OCI-LY7 (cell line): ENCODE results near the gene TRIM15. TPM values are rescaled to one million over a fixed set of nuclear protein-coding genes. Genes with fewer than 3 reads are reported as not detected.

Experiments
- BruUV-seq: library from RNA; stranded (reverse); fragments of 400-500 nt; replicated peaks from 2 replicates; lab custom pipeline; 2021; lab: Mats Ljungman, UMichigan
- CTCF ChIA-PET: fragments of 300-600 bp; sonication (Branson Sonifier 250); formaldehyde crosslinking; loops from one replicate; lab custom pipeline; 2022; ENCODE audit warnings: antibody characterized with exemption; ENCODE audit not compliant: unreplicated experiment; lab: Charles Lee
- POLR2A ChIA-PET: fragments of 300-600 bp; sonication (Branson Sonifier 250); formaldehyde crosslinking; loops from one replicate; lab custom pipeline; 2022; ENCODE audit warnings: antibody characterized with exemption; lab: Charles Lee
- DNase-seq: peaks from one replicate; pipeline ENCODE4 v3.0.0-alpha.2; 2015; ENCODE audit warnings: low spot score
- H2AFZ ChIP-seq: fragments of 200-600 bp; sonication (generic), shearing (Covaris generic); 2 replicates; pipeline ENCODE4 v1.6.1; 2014; ENCODE audit warnings: mild to moderate bottlenecking, antibody characterized with exemption, low read length, moderate library complexity
- H3K27ac ChIP-seq: fragments of 200-600 bp; sonication (generic); 2 replicates; pipeline ENCODE4 v1.5.1; 2014; ENCODE audit warnings: mixed run types, low read depth, mild to moderate bottlenecking, moderate library complexity, low read length, inconsistent platforms; ENCODE audit not compliant: poor library complexity, severe bottlenecking
- H3K36me3 ChIP-seq: fragments of 200-600 bp; sonication (generic); 2 replicates; pipeline ENCODE4 v1.6.1; 2014; ENCODE audit warnings: mild to moderate bottlenecking, antibody characterized with exemption, low read length, moderate library complexity, mixed read lengths; ENCODE audit not compliant: insufficient read depth
- H3K4me1 ChIP-seq: fragments of 200-600 bp; sonication (generic); 2 replicates; pipeline ENCODE4 v1.5.1; 2014; ENCODE audit warnings: mild to moderate bottlenecking, low read length; ENCODE audit not compliant: insufficient read depth, poor library complexity, severe bottlenecking
- H3K4me2 ChIP-seq: fragments of 200-600 bp; sonication (generic); 2 replicates; pipeline ENCODE4 v1.6.1; 2014; ENCODE audit warnings: mild to moderate bottlenecking, low read length
- H3K4me3 ChIP-seq: fragments of 200-600 bp; sonication (generic); 2 replicates; pipeline ENCODE4 v1.5.1; 2014; ENCODE audit warnings: mild to moderate bottlenecking, low read depth, low read length; ENCODE audit not compliant: poor library complexity, severe bottlenecking
- H3K79me2 ChIP-seq: fragments of 200-600 bp; sonication (generic); 2 replicates; pipeline ENCODE4 v1.6.1; 2016; ENCODE audit warnings: low read depth, mild to moderate bottlenecking, low read length, moderate library complexity, mixed read lengths; ENCODE audit not compliant: insufficient read depth
- H3K9me2 ChIP-seq: fragments of 200-600 bp; sonication (generic); 2 replicates; pipeline ENCODE4 v1.6.1; 2016; ENCODE audit warnings: mild to moderate bottlenecking, low read length, mixed read lengths; ENCODE audit not compliant: insufficient read depth
- H3K9me3 ChIP-seq: fragments of 200-600 bp; sonication (generic); 2 replicates; pipeline ENCODE4 v1.6.1; 2014; ENCODE audit warnings: mild to moderate bottlenecking, mixed run types, low read length, mixed read lengths
- H4K20me1 ChIP-seq: fragments of 200-600 bp; sonication (generic); 2 replicates; pipeline ENCODE4 v1.6.1; 2014; ENCODE audit warnings: mild to moderate bottlenecking, antibody characterized with exemption, low read length, moderate library complexity, mixed read lengths; ENCODE audit not compliant: insufficient read depth
- CTCF ChIP-seq: fragments of 200-600 bp; sonication (generic); conservative IDR thresholded peaks from 2 replicates; pipeline ENCODE4 v1.5.1; 2014; ENCODE audit warnings: mild to moderate bottlenecking, antibody characterized with exemption, low read length, moderate library complexity, mixed read lengths
- EZH2phosphoT487 ChIP-seq: fragments of 200-600 bp; sonication (generic); IDR thresholded peaks from 2 replicates; pipeline ENCODE4 v1.6.1; 2018; ENCODE audit warnings: low read depth, borderline replicate concordance, mild to moderate bottlenecking, mixed run types, antibody characterized with exemption, low read length, moderate library complexity, mixed read lengths
- intact Hi-C: fragments of 100-400 bp; cut with micrococcal nuclease; formaldehyde crosslinking; loops from one replicate; pipeline ENCODE4 v1.10.0; 2022; ENCODE audit not compliant: unreplicated experiment
- total RNA-seq, 2 experiments: library from RNA; depleted of rRNA in 1 of 2; stranded (reverse); fragments of >200 nt in 1 of 2; shearing (Covaris generic) in 1 of 2; gene quantifications; 2 replicates each; pipeline ENCODE4 v1.2.3, GENCODE V29; 2014 to 2022

The TRIM15 gene
- total RNA-seq, 2 experiments from 2014 or later, result not detected

GRCh38 chr6:30200551-30201281 lies 37.4 kb downstream of the TRIM15 start:
- ChIA-PET POLR2A (interaction anchor here (1.6 kb wide), 1 partner anchor 13 kb away, joined by 3 read pairs; no protein-coding TSS in a partner anchor), CTCF (no interaction called here)
- DNase-seq, result peak; percentile 78
- Histone ChIP-seq H3K9me3 (no peaks in the 10 kb centered on the region), H3K9me2 (no peaks in the 10 kb centered on the region), H3K4me3 (peak overlapping the region; percentile 27), H4K20me1 (peaks cover 15% of the 10 kb centered on the region), H3K79me2 (peaks cover 59% of the 10 kb centered on the region; the same call in 1 of the 2 replicates), H2AFZ (no peak overlapping the region), H3K4me2 (peak overlapping the region; percentile 67), H3K27ac (peak overlapping the region; percentile 35), H3K4me1 (peaks cover 25% of the 10 kb centered on the region), H3K36me3 (peaks cover 79% of the 10 kb centered on the region)
- no TSS peak for BruUV-seq
- TF ChIP-seq EZH2phosphoT487, result no peak
- intact Hi-C loops, result no loop called here

- peaks cover 21% of the 10 kb centered on the region for H4K20me1 ChIP-seq
- H3K9me3 ChIP-seq, result no peaks in the 10 kb centered on the region
- no peak overlapping the region for H3K27ac ChIP-seq
- H3K4me3 ChIP-seq, result no peak overlapping the region
- ChIA-PET POLR2A (interaction anchor here (1.0 to 1.6 kb wide), 2 partner anchors 12 to 13 kb away, joined by 3 read pairs; no protein-coding TSS in a partner anchor), CTCF (no interaction called here)
- H3K79me2 ChIP-seq, result peaks cover 76% of the 10 kb centered on the region; the same call in 1 of the 2 replicates
- TF ChIP-seq CTCF, result no peak
- no peak for TF ChIP-seq EZH2phosphoT487
- peaks cover 70% of the 10 kb centered on the region for H3K36me3 ChIP-seq
- intact Hi-C loops, result no loop called here
- BruUV-seq, result TSS peak; percentile 19
- peaks cover 35% of the 10 kb centered on the region for H3K4me1 ChIP-seq
- H3K4me2 ChIP-seq, result no peak overlapping the region
- no peak for DNase-seq
- no peaks in the 10 kb centered on the region for H3K9me2 ChIP-seq
- H2AFZ ChIP-seq, result no peak overlapping the region
Observed at GRCh38 chr6:30202366-30202765, 39.0 kb downstream of the TRIM15 start.

GRCh38 chr6:30204116-30204515 lies 40.8 kb downstream of the TRIM15 start:
- Histone ChIP-seq H3K9me2 (no peaks in the 10 kb centered on the region), H3K36me3 (peaks cover 67% of the 10 kb centered on the region), H3K27ac (no peak overlapping the region), H3K4me3 (no peak overlapping the region), H3K9me3 (no peaks in the 10 kb centered on the region), H3K4me2 (no peak overlapping the region), H2AFZ (no peak overlapping the region), H3K4me1 (peaks cover 52% of the 10 kb centered on the region), H4K20me1 (peaks cover 31% of the 10 kb centered on the region), H3K79me2 (peaks cover 92% of the 10 kb centered on the region)
- no peak for DNase-seq
- POLR2A ChIA-PET, result interaction anchor here (0.8 to 1.2 kb wide), 2 partner anchors 9 to 17 kb away, joined by 3 to 4 read pairs; partner anchors contain the start of gene TRIM26
- no TSS peak for BruUV-seq
- CTCF ChIA-PET, result interaction anchor here (0.6 kb wide), 1 partner anchor 144 kb away, joined by 3 read pairs; no protein-coding TSS in a partner anchor
- intact Hi-C loops, result no loop called here
- TF ChIP-seq CTCF, result no peak
- no peak for TF ChIP-seq EZH2phosphoT487
